HG02973 (cell line): ENCODE results near the gene NTHL1.

ENCODE experiments used
- ATAC-seq: cut with Tn5 transposase; IDR thresholded peaks from one replicate; pipeline ENCODE4 v1.9.1; 2021; ENCODE audit warnings: moderate library complexity; ENCODE audit not compliant: unreplicated experiment

NTHL1 gene

DNA sequence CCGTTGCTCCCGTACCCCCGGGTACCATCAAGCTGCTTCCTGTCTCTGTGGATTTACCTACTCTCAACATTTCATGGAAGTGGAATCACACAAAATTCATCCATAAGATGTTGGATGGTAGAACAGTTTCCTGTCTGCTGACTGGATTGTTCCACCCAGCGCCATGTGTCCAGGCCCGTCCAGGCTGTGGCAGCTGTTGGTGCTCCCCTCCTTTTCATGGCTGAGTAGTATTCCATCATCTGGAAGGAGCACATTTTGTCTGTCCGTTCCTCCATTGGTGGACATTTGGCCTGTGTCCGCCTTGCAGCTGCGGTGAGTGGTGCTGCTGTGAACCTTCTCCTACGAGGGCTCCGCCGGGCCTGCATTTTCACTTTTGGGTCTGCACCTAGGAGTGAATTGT lies 18.5 kb upstream of the NTHL1 start:
- ATAC-seq, result no peak

DNA sequence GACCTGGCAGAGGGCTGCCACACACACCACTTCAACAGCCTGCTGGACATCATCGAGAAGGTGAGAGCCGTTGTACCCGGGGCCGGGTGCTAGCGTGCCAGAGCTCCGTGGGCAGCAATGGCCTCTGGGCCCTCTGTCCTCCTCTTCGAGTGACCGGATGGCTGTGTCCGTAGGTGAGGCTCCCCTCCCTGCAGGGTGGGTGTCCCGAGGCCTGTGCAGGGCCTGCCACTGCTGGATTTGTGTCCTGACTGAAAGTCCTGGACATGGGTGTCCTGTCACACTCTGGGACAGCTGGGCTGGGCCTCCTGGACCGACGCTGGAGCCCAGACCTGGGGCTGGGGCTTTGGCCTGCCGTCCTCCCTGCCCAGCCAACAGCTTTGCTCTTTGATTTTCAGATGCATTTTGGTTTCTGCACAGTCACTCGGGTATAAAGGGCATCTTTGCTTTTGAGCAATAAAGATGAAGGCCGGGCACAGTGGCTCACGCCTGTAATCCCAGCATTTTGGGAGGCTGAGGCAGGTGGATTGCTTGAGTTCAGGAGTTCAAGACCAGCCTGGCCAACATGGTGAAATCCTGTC lies 16.8 kb upstream of the NTHL1 start:
- no peak for ATAC-seq

DNA sequence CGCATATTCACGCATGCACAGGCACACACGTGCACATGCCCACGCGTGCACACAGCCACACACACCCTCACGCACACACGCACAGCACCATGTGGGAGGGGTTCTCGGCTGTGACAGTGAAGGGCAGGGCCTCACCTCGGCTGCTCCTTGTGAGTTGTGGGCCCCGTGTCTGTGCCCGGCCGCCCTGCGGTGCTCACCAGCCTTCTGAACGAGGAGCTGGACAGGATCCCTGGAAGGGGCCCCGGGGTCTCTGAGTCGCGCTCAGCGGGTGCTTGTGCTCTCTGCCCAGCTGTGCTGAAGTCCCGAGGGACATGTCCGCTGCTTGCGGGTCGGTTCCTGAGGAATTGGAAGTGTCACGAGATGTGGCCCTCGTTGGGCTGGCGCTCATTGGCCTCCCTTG lies 16.2 kb upstream of the NTHL1 start:
- no peak for ATAC-seq

DNA sequence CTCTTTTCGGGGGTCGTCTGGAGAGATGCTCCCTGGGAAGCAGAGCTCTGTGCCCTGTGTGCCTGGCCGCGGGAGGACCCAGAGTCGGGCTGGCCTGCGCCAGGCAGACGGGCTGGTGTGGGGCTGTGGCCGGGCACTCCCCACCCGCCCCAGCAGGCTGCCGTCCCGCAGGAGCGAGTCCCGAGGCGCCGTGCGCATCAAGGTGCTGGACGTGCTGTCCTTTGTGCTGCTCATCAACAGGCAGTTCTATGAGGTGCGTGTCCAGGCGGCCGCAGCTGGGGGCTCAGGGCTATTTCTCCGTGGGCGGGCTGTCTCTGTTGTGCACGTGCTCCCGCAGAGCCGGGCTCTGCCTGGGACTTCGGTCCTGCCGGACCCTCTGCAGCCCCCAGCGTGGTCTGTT lies 15.2 kb upstream of the NTHL1 start:
- ATAC-seq, result no peak

DNA sequence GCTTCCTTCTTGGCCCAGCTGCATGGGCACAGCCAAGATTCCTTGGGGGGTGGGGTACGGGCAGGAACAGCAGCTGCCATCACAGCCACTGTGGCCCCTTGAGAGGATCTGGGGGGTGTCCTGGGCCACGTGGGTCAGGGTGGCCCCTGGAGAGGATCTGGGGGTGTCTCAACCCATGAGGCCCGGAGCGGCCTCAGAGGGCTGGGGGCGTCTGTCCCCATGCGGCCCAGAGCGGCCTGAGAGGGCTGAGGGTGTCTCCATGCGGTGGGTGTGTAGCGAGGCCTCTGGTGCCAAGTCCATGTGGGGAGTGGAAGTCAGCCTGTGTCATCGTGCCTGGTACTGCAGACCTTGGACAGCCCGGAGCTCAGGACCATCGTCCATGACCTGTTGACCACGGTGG lies 13.9 kb upstream of the NTHL1 start:
- ATAC-seq, result no peak

DNA sequence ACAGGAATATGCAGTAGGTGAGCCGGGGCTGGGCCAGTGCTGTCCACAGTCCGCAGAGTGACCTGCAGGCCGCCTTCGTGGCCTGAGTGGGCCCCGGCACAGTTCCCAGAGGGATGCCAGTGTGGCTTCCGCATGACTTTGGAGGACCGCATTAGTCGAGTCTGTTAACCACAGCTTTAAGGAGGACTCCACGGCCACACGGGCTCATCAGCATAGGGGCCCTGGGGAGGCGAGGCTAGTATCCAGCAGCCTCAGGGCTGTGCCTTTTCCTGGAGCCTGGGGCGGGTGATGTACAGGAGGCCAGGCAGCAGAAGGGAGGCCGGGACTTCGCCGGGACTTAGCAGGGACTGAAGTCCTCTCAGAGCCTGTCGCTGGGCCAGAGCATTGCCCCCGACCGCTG lies 13.4 kb upstream of the NTHL1 start:
- ATAC-seq, result no peak

DNA sequence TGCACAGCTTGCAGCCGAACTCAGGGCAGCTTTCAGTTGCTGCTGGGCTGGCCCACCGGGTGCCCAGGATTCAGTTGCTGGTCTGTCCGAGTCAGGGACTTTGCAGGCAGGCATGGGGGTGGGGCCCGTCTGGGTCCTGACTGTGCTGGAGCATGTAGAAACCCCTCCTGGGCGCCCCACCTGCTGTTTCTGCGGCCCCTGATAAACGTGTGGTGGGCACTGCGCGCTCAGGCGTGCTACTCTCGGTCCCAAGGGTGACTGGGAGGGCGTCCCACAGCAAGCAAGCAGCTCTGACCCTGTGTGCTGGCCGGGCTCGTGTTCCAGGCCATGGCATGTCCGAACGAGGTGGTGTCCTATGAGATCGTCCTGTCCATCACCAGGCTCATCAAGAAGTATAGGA lies 12.7 kb upstream of the NTHL1 start:
- no peak for ATAC-seq

DNA sequence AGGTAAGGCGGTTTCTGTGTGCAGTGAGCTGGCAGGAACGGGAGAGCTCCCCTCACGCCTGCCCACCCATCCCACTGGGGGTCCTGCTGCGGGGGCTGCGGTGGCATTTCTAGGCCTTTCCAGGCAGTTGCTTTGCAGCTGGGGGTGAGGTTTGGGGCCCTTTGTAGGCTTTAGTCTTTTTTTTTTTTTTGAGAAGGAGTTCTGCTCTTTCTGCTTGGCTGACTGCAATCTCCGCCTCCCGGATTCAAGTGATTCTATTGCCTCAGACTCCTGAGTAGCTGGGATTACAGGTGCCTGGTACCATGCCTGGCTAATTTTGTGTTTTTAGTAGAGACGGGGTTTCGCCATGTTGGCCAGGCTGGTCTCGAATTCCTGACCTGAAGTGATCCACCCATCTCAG lies 11.2 kb upstream of the NTHL1 start:
- ATAC-seq, result no peak

DNA sequence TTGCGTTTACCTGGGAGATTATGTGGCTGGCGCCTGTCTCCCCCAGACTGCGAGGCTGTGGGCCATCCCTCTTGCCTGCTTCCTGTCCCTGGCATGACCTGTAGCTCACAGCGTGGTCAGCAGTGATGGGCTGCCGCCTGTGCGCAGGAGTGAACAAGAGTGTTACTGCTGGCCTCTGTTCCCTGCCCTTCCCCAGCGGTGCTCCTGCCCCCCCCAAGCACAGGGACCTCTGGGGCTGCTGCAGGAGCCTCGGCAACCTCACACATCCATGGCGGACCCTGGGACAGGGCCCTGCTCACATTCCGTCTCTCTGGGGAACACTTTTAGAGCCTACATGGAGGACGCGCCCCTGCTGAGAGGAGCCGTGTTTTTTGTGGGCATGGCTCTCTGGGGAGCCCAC lies 10.8 kb upstream of the NTHL1 start:
- no peak for ATAC-seq

DNA sequence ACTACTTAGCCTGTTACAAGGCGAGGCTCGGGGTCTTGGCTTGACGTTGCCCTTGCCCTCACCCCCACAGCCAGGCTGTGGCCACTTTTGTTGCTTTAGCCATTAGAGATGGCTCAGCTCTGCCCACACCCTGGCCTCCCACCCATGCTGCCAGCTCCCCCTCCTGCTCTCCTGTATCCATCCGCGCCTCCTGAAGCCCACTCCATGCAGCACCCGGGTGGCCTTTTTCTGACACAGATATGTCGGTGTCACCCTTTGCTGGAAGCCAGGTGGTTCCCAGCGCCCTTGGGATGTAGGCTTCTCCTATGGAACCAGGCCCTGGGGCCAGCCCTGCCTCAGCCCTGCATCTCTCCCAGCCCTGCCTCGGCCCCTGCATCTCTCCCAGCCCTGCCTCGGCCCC lies 9.8 kb upstream of the NTHL1 start:
- ATAC-seq, result no peak

DNA sequence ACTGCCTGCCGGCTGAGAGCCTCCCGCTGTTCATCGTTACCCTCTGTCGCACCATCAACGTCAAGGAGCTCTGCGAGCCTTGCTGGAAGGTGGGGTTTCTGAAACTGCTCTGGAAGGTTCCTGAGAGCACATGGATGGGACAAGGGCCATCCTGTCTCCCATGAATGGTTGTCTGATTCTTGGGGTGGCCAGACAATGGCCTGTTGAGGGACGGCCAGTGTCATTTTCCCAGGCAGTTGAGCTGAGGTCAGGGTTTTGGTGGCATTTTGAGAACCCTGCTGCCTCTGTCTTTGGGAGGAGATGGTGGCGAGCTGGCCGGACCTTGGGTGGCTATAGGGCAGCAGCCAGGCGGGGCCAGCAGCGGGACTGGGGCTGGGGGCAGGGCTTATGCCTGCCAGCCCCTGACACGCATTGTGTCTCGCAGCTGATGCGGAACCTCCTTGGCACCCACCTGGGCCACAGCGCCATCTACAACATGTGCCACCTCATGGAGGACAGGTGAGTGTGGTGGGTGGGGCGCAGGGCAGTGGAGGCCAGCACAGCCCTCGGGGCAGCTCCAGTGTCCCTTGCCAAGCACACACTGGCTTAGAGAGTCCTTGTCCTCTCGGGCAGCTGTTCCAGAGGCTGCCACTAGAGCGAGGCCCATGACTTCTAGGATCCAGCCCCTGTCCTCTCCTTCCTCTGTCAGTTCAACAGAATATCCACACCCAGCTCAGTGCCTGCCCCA lies 9.2 kb upstream of the NTHL1 start:
- no peak for ATAC-seq

DNA sequence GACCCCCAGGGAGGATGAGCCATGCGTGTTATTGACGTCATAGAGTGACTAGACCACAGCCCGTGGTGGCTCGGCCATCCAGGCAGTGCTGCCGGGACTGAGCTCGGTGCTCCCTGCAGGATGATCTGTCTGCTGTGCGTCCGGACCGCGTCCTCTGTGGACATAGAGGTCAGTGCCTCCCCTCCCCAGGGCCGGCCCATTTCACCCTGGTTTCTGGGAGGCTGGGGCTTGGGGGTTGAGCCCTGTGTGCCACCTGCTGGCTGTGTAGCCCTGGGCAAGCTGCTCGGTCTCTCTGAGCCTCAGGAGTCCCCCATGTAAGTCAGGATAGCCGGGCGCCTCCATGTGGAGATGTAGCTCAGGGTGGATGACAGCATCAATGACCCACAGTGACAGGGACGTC lies 8.4 kb upstream of the NTHL1 start:
- no peak for ATAC-seq

DNA sequence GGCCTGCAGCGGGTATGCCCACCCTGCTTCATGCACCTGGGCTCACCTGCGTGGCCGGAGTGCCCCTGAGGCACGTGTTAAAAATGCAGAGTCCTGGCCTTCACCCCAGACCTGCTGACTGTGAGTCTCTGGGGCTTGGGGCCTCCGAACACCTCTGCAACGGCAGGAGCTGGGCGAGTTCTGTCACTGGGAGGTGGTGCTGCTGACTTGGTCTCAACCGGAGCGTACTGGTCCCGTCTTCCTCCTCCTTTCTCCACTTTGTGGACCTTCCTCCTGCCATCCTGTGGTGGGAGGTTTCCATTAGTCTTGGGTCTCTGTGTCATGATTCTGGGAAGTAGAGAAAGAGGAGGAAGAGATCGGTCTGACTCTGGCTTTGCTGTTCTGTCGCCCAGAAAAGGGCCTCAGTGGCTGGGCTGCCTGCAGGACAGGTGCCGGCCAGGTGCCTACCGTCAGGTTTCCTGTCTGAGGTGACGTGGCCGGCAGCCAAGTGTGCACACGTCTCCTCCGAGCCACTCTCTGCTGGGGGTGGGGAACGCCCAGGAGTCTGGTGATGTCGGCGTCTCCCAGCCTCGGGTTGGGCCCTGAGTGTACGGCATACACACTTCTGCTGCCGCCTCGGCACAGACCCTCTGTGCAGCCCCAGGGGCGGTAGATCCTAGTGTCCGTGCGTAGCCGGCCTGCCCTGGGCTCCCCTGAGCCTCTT lies 7.1 kb upstream of the NTHL1 start:
- ATAC-seq, result no peak

DNA sequence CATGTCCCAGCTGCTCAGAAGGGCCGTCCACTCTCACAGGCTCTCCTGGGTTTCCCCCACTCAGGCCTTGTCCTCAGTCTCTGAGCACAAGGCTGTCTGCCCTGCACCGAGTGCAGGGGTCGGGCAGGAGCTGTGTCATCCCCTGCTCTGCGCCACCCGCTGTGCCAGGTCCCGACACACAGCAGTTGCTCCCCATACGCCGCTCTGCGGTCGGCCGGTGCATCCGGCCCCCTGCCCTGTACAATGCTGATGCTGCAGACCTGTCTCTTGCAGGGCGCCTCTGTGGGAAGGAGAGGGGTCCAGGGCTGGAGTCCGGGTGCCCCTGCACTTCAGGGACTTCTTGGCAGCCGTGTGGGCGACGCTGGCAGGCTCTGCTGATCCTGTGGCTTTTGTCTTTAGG lies 6.3 kb upstream of the NTHL1 start:
- ATAC-seq, result no peak

DNA sequence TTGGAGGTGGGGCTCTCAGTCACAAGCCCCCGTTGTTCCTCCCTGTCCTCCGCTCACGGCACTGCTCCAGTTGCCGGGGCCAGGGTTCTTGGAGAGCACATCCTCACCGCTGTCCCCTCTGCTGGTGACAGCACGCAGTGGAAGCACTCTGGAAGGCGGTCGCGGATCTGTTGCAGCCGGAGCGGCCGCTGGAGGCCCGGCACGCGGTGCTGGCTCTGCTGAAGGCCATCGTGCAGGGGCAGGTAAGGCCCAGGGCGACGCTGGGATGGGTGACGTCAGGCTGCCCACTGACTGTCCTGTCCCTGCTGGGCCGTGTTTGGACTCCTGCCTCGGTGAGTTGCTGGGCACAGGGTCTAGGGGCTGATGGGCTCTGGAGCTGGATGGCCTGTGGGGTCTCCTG lies 5.6 kb upstream of the NTHL1 start:
- ATAC-seq, result no peak

DNA sequence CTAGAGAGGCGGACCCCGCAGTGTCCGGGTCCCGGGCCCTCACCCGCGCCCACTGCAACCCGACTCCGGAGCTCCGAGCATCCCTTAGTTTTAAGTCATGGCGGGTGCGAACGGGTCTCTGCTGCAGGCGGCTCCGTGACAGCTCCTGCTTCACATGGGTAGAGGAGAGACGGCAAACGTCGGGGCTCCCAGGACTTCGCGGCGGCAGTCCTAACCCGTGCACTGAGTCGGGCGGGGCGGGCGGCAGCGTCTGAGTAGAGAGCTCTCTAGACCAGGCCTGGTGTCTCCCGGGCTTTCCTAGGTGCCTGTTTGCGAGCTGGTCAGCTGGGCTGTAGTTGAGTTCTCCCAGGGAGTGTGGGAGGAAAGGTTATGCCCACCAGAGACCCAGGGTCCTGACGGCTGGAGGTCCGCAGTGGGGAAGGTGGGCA lies 496 bp upstream of the NTHL1 start:
- ATAC-seq, result no peak

DNA sequence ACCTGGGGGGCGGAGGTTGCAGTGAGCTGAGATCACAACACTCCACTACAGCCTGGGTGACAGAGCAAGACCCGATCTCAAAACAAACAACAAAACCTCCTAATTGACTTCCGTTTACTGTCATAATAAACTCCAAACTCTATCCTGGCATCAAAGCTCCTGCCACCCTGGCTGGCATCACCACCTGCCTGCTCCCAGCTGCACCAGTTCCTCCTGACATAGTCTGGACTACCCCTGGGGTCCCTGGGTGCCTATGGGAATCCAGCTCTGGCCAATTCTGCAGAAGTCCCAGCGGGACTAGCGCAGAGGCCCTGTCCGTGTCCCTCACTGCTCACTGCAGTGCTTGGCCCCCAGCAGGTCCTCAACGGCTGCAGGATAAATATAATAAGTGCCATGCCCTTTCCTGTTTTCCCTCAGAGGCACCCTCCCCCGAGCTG lies 723 bp downstream of the NTHL1 start:
- no peak for ATAC-seq

DNA sequence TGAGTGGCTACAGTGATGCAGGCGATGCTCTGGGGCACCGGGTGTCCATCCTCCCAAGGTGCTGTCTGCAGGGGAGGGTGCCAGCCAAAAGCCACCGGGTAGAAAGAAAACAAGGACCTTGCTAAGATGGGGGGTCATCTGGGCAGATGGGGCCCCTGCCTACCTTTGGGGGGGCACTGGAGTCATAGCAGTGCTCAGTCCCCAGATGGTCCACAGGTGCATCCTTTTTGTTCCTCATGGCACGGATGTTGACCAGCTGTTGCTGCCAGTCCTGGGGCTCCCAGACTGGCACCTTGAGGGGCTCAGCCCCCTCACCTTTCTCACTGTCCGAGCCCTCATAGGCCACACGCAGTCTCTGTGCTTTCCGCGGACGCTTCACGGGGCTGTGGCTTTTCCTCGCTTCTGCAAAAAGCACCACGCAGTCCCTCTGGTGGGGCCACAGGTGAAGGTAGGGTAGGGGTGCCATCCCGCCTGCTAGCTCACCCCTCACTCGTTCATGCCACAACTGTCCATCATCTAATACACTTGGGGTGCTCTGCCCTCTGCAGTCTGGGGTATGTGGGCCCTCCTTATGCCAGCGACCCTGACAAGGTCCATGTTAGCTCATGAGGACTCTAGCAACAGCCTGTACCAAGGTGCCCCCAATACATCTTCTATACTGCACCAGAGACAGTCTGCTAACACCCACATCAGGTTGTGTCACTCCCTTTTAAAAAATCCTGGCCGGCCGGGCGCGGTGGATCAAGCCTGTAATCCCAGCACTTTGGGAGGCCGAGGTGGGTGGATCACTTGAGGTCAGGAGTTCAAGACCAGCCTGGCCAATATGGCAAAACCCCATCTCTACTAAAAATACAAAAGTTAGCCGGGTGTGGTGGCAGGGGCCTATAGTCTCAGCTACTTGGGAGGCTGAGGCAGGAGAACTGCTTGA lies 1.4 kb downstream of the NTHL1 start:
- ATAC-seq, result no peak

DNA sequence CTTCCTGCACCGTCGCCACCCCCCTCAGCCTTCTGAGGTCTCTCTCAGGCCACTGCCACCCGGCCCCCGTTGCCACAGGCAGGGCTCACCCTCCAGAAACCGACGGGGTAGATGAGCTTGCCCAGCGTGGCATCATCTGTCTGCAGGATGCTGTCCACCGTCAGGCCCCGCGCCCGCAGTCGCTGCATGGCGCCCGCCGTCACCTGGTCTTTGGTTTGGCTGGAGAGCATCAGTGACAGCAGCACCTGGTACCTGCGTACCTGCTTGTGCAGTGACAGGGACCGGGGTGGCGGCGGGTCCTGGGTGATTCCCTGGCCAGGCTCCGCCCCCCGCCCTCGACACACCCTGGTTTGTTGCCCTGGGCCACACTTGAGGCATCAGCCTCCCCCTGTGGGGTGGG lies 3.1 kb downstream of the NTHL1 start:
- ATAC-seq, result no peak

DNA sequence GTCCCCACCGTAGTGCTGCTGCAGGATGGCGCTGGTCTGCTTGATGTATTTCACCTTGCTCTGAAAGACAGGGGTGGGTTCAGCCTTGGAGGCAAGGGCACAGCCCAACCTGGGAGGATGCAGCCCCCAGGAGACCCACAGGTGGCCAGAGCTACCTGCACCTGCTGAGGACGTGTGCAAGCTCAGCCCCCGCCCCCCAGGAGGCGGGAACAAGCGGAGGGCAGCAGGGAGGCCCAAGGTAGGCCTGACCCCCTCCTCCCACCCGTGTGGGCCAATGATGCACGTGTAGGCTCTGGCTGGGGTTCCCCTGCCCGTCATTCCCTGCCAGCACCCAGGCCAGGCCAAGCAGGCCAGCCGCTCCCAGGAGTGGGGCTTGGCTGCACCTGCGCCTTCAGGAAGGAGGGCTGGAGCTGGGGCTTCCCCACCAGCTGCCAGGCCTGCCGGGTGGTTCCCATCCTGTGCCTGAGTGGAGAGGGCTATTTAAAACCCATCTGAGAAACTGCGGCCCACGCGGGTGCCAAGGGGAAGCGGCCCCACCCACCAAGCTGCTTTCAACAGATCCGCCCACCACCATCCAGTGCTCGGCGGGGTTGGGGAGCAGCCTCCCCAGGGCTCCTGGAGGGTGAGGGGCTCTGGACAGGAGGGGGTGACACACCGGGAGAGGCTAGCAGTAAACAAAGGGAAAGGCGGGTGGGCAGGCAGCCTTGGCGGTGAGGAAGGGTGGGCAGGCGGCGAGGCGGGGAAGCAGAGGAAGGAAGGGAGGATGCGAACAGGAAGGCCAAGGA lies 3.8 kb downstream of the NTHL1 start:
- no peak for ATAC-seq
